ENCODE data around the gene NES.

NES gene, protein sequence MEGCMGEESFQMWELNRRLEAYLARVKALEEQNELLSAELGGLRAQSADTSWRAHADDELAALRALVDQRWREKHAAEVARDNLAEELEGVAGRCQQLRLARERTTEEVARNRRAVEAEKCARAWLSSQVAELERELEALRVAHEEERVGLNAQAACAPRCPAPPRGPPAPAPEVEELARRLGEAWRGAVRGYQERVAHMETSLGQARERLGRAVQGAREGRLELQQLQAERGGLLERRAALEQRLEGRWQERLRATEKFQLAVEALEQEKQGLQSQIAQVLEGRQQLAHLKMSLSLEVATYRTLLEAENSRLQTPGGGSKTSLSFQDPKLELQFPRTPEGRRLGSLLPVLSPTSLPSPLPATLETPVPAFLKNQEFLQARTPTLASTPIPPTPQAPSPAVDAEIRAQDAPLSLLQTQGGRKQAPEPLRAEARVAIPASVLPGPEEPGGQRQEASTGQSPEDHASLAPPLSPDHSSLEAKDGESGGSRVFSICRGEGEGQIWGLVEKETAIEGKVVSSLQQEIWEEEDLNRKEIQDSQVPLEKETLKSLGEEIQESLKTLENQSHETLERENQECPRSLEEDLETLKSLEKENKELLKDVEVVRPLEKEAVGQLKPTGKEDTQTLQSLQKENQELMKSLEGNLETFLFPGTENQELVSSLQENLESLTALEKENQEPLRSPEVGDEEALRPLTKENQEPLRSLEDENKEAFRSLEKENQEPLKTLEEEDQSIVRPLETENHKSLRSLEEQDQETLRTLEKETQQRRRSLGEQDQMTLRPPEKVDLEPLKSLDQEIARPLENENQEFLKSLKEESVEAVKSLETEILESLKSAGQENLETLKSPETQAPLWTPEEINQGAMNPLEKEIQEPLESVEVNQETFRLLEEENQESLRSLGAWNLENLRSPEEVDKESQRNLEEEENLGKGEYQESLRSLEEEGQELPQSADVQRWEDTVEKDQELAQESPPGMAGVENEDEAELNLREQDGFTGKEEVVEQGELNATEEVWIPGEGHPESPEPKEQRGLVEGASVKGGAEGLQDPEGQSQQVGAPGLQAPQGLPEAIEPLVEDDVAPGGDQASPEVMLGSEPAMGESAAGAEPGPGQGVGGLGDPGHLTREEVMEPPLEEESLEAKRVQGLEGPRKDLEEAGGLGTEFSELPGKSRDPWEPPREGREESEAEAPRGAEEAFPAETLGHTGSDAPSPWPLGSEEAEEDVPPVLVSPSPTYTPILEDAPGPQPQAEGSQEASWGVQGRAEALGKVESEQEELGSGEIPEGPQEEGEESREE (N-terminal part only)

DNA sequence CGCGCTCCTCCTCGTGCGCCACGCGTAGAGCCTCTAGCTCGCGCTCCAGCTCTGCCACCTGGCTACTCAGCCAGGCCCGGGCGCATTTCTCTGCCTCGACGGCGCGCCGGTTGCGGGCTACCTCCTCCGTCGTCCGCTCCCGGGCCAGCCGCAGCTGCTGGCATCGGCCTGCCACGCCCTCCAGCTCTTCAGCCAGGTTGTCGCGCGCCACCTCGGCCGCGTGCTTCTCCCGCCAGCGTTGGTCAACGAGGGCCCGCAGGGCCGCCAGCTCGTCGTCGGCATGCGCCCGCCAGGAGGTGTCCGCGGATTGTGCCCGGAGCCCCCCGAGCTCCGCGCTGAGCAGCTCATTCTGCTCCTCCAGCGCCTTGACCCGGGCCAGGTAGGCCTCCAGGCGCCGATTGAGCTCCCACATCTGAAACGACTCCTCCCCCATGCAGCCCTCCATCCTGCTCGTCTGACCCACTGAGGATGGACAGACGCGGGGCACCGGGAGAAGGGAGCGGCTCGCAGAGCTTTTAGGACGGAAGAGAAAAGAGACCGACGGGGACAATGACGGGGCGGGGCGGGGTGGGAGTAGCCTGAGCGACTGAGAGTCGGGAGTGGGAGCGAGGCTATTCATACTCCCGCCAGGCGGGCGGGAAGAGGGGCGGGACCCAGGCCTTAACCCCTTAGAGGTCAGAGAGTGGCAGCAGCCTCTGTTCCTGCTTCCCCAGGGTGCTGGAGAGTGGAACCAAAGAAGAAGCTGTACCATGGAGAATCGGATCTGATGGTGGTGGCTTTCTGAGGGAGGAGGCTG is at the start of gene NES:
NES (minus strand) TSS at position 588 of the 796 bp plus-strand sequence; CDS start at position 445, 143 bp downstream.
- no peak for DNase-seq

GRCh38 chr1:156726549-156727226 is 49.5 kb upstream of the NES start:
- peak in 1 of 2 experiments; percentile 43 for DNase-seq

GRCh38 chr1:156725683-156726280 is 48.6 kb upstream of the NES start:
- DNase-seq, result peak; percentile 57 to 82

- DNase-seq, result no peak
Observed at GRCh38 chr1:156721535-156721934, 44.3 kb upstream of the NES start.

DNA sequence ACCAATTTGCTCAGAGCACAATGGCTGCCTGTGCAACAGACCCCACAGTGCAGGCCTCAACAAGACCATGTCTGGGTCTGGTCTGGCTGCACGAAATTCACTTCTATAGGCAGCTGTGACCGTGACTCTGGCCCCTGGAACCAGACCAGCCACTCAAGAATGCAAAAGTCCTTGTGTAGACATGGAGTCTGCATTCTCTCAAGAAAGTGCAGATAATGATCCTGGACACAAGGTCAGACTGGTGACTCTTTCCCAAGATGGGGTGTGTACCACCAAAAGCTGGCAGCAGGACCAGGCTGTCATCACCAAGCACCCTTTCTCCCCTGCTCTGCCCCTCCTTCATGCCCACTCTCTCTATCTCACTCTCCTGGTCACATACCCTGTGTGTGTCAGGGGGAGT is 43.9 kb upstream of the NES start:
- DNase-seq, result no peak

GRCh38 chr1:156717351-156717750 is 40.1 kb upstream of the NES start:
- no peak for DNase-seq

GRCh38 chr1:156714830-156715229 is 37.6 kb upstream of the NES start:
- no peak for DNase-seq

GRCh38 chr1:156712626-156713025 is 35.4 kb upstream of the NES start:
- DNase-seq, result no peak

GRCh38 chr1:156711011-156711817 is 34.0 kb upstream of the NES start:
- DNase-seq, result no peak

- no peak for DNase-seq
Observed at GRCh38 chr1:156709757-156710489, 32.7 kb upstream of the NES start.

- no peak for DNase-seq
Observed at GRCh38 chr1:156709031-156709430, 31.8 kb upstream of the NES start.

- DNase-seq, result no peak
Observed at GRCh38 chr1:156708218-156708661, 31.0 kb upstream of the NES start.

- DNase-seq, result no peak
Observed at GRCh38 chr1:156707417-156708217, 30.4 kb upstream of the NES start.

DNA sequence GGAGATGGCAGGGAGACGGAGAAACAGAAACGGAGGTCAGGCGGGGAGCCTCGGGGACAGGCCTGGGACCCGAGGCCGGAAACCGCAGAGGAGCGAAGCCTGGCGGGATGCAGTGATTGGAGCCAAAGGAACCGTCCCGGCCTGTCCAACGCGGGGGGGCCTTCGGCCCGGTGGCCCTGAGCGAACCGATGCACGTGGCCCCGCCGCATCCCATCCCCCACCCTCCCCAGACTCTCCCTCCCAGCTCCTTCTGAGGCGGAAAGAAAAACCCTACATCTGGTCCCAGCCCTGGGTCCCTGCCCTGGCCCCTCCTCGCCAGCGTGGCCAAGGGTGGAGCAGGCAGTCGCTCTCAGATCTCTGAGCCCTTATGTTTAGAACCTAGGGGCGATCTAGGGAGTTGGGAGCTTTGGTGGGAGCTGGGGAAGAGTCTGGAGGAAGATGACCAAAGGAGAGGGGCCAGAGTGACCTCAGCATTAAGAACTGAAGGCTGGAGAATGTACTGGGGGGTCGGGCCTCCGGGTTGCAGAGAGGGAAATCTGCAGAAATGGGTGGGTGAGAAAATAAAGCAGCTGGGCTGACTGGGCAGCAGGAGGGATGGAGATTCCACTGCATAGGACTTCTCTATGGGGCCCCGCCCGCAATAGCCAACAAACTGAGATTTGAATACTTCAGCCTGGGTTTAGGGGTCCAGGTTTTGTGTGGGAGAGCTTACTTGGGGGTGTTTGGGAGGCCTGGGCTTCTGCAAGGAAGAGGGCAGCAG is 29.6 kb upstream of the NES start:
- no peak for DNase-seq

GRCh38 chr1:156705918-156706656 is 28.9 kb upstream of the NES start:
- DNase-seq, result peak; percentile 69 to 79

DNA sequence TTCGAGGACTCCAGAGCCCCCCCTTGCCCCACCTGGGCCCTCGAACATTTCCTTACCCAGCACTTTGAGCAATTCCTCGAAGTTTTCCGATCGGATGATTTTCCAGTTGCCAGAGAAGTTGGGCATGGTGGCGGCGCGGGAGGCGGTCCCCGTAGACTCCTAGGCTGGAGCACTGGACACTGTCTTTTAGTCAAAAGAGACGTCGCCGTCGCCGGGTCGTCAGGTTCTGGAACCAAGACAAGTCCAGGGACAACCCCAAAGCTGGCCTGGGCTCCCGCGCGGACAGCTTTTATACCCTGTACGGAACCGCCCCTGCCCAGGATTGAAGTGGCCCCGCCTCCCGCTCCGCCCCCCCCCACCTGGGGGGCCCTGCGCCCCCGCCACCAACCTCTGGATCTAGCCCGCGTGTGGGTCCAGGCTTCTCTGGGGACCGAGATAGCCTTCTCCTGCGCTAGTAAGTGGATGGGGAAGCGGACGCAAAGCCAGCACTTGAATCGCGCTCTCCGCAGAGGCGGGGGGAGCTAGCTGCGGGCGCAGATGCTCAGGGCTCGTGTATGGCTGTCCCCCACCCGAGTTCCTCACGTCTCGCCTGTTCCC is 28.2 kb upstream of the NES start, which contains the start of gene CRABP2:
CRABP2 (minus strand) TSS at position 263 of the 597 bp plus-strand sequence; CDS start at position 126, 137 bp downstream.
- DNase-seq, result no peak

Data from NCI-H1930 (cell line).